GM19455 (cell line): ENCODE results near the gene SCD.
"Not testable (repeated sequence)": the region's sequence is repeated elsewhere in the genome, so short reads cannot be mapped to it uniquely, and the experiment has no call there.

Source experiments
- ATAC-seq: cut with Tn5 transposase; IDR thresholded peaks from one replicate; pipeline ENCODE4 v1.9.1; 2021; ENCODE audit not compliant: unreplicated experiment

SCD gene

GRCh38 chr10:100346765-100347567 lies at the start of gene SCD:
Gene SCD, plus strand, starts transcription at chr10:100347233. Its CDS starts 272 bp downstream, at chr10:100347505.
- ATAC-seq: peak; percentile 90

GRCh38 chr10:100297242-100297641 lies 49.8 kb upstream of the SCD start:
- ATAC-seq: no peak

- ATAC-seq: not testable (repeated sequence)
Observed at GRCh38 chr10:100301123-100301522, 45.9 kb upstream of the SCD start.

- ATAC-seq: no peak
Observed at GRCh38 chr10:100303724-100304319, 43.2 kb upstream of the SCD start.

GRCh38 chr10:100304414-100304813 lies 42.6 kb upstream of the SCD start:
- no peak for ATAC-seq

GRCh38 chr10:100306861-100307260 lies 40.2 kb upstream of the SCD start:
- ATAC-seq: no peak

- ATAC-seq: no peak
Observed at GRCh38 chr10:100307684-100308083, 39.3 kb upstream of the SCD start.

GRCh38 chr10:100311298-100311697 lies 35.7 kb upstream of the SCD start:
- ATAC-seq: no peak

GRCh38 chr10:100315615-100316014 lies 31.4 kb upstream of the SCD start:
- no peak for ATAC-seq

GRCh38 chr10:100318207-100318606 lies 28.8 kb upstream of the SCD start:
- ATAC-seq: no peak

- ATAC-seq: no peak
Observed at GRCh38 chr10:100319707-100320402, 27.2 kb upstream of the SCD start.

- ATAC-seq: no peak
Observed at GRCh38 chr10:100325158-100325557, 21.9 kb upstream of the SCD start.

- peak; percentile 97 for ATAC-seq
Observed at GRCh38 chr10:100327007-100327717, 19.9 kb upstream of the SCD start.

GRCh38 chr10:100327718-100328009 lies 19.4 kb upstream of the SCD start:
- ATAC-seq: no peak

- no peak for ATAC-seq
Observed at GRCh38 chr10:100328198-100328597, 18.8 kb upstream of the SCD start.

GRCh38 chr10:100330079-100330478 lies 17.0 kb upstream of the SCD start, which contains the start of gene PKD2L1:
Gene PKD2L1, minus strand, starts transcription at chr10:100330228. Its CDS starts 125 bp downstream, at chr10:100330103.
- no peak for ATAC-seq

GRCh38 chr10:100333106-100333505 lies 13.9 kb upstream of the SCD start:
- no peak for ATAC-seq

GRCh38 chr10:100333661-100334440 lies 13.2 kb upstream of the SCD start:
- no peak for ATAC-seq

GRCh38 chr10:100334762-100335161 lies 12.3 kb upstream of the SCD start:
- no peak for ATAC-seq

GRCh38 chr10:100338434-100339036 lies 8.5 kb upstream of the SCD start:
- ATAC-seq: no peak
